G401.6 (cell line): ENCODE results near the gene DHRS3.

Experiments used
- FAIRE-seq: peaks from 2 replicates; lab custom pipeline; 2012; peaks lifted over from hg19 to GRCh38; lab: Jason Lieb, UNC

DHRS3 gene

GRCh38 chr1:12597792-12598191, 20.2 kb downstream of the DHRS3 start:
- no peak for FAIRE-seq

GRCh38 chr1:12596007-12596821, 21.8 kb downstream of the DHRS3 start:
- FAIRE-seq = no peak

DNA sequence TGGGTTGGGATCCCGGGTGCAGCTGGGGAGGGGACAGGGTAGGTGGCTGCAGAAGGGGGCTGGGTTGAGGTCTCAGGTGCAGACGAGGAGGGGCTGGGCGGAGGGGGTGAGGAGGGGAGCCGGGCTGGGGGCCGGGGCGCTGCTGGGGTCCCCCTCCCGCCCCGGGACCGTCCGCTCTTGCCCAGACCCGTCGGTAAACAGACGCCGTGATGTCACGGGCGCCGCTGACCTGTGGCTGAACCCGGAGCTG, 22.3 kb downstream of the DHRS3 start:
- no peak for FAIRE-seq

DNA sequence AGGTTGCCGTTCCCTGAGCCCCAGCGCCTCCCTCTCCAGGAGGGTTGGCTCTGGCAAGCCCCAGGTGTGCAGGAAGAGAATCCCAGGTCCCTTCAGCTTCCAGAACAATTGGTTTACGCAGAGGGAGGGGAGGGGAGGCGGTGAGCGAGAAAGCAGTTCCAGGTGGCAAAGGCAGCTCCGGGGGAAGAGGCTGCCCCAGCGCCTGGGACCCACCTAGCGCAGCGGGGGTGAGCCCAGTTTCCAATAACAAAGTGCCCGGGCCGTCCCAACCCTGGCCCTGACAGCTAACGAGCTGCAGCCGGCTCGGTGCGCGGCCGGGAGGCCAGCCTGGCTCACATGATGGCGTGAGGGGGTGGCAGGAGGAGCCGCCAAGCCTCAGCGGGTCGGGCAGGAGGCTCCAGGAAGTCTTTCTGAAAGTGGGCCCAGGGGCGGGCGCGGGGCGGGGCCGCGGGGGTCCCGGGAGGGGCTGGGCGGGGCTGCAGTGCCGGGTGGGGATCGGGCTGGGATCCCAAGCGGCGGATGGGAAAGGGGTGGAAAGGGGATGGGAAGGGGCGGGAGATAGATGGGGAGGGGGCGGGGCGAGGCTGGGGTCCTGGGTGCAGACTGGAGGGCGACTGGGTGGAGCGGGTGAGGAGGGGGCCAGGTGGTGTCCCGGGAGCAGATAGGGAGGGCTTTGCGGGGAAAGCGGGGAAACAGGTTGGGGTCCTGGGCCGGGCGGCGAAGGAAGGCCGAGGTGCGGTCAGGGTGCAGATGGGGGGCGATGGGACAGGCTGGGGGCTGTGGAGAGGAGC, 22.8 kb downstream of the DHRS3 start:
- FAIRE-seq = no peak

- FAIRE-seq = no peak
Measured at GRCh38 chr1:12594490-12594889, 23.5 kb downstream of the DHRS3 start.

DNA sequence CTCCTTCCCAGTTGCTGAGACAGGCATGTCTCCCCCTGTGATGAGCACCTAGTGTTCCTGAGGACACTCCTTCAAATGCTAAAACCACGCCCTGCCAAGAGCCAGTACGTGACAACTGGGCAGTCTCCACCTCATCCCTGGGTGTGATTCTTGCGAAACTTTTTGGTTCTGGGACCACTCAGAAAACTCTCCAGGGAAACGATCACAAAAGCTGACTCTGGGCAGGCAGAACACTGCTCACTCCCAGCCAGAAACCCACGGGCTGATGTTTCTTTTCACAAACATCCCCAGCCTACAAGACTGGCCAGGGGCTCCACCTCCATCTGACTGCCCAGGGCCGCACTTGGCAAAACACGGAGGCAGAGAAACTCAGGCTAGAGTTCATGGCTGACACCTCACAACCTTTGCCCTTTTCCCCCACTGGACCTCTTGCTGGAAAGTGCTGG, 24.4 kb downstream of the DHRS3 start:
- FAIRE-seq = no peak

GRCh38 chr1:12592496-12592895, 25.5 kb downstream of the DHRS3 start:
- no peak for FAIRE-seq

DNA sequence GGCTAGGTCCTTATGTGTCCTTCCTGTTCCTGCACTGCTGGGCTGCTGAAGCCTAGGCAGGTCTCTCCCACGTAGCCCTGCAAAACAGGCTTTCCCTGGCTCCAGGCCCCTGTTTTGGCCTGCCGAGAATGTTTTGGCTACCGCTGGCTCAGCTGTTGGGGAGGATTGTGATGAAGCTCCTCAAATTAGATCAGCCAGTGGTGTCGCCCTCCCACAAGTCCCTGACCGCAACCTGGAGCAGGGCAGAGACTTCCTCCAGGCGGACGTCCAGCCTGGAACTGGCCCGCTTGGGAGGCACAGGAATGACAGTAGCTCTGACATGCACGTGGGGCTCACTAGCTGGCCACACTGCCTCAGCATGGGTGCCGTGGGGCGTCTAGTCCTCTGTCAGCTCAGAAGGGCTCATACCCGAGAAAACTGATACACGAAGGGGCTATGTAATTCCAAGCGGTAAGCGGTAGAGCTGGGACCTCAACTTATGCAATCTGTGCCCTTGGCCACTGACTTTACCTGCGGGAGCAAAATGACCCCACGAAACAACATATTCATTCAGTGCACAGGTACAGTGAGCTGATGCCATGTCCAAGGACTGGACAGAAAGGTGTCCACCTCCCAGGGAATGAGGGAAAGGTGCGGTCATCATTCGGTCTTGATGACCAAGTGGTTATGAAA, 26.6 kb downstream of the DHRS3 start:
- no peak for FAIRE-seq

- no peak for FAIRE-seq
Measured at GRCh38 chr1:12588695-12589094, 29.3 kb downstream of the DHRS3 start.

- FAIRE-seq = no peak
Measured at GRCh38 chr1:12587981-12588640, 29.9 kb downstream of the DHRS3 start.

DNA sequence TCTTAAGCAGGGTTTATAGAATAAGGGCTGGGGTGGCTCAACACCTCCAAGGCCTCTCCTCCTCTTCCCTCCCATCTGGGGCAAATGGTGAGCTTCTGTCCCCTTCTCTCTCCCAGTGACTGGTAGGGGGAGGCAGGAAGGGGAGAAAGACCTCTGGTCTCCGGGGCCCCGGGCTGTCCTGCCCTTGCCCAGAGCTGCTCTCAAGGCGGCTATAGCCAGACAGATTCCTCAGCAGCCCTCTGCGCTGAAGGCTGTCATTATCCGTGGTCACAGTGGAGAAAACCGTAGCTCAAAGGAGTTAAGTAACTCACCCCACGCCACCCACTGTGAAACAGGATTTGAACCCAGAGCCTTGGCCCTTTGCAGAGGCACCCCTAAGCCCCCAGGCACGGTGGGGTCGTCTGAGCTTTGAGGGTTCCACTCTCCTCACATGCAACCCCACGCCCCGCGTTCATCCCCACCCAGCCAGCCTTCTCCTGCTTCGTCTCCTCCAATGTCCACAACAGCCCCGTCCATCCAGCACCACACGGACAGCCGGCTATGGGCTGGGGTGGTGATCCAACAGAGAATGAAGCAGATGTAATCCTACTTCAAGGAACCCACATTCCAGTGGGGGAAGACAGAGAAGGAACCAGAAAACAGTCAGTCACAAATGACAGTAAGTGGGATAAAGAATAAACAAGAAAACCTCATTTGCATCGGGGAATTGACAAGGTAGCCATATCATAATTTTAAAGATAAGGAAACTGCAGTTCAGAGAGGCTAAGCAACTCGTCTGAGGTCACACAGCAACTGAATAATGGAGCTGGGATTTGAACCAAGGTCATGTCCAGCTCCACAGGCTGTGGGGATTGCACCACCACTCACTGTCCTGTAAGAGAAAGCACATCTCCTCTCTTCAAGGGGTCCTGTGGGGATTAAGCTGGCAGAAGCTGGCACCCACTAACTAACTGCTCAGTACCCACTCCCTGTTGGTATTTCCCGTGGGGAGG, 31.8 kb downstream of the DHRS3 start:
- FAIRE-seq = no peak

DNA sequence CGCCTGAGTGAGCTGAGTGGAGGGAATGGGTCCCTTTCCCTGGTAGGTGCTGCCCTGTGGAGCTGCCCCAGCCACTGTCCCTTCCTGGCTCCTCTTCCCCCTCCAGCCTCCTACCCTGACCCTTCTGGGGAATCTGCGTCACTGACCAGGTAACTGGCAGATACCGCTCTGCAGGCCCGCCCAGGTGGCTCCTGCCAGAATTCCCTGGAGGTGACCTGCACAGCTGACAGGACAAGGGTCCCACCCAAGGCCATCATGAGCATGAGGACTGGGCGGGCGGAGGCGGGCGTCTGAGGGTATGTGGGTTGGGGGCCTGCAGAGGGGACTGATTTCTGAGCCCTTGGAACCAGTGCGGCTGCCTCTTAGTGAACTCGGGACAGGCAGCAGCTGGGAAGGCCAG, 32.5 kb downstream of the DHRS3 start:
- no peak for FAIRE-seq

- no peak for FAIRE-seq
Measured at GRCh38 chr1:12584900-12585525, 33.0 kb downstream of the DHRS3 start.

- no peak for FAIRE-seq
Measured at GRCh38 chr1:12583484-12583883, 34.5 kb downstream of the DHRS3 start.

DNA sequence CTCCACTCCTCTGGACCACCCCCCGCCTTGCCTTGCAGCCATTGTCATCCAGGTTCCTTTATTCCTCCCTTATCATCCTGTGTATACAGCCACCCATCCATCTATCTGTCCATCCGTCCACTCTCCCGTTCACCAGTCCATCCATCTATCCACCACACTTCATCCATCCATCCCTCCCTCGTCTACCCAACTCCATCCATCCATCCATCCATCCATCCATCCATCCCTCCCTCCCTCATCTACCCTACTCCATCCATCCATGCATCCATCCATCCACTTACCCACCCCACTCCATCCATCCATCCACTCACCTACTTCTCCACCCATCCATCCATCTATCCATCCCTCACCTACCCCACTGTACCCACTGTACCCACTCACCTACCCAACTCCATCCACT, 35.4 kb downstream of the DHRS3 start:
- FAIRE-seq = no peak

GRCh38 chr1:12581179-12581578, 36.8 kb downstream of the DHRS3 start:
- FAIRE-seq = no peak

- no peak for FAIRE-seq
Measured at GRCh38 chr1:12580054-12580887, 37.7 kb downstream of the DHRS3 start.

- no peak for FAIRE-seq
Measured at GRCh38 chr1:12578860-12579422, 39.1 kb downstream of the DHRS3 start.

- FAIRE-seq = no peak
Measured at GRCh38 chr1:12577020-12577419, 41.0 kb downstream of the DHRS3 start.

GRCh38 chr1:12574757-12575139, 43.3 kb downstream of the DHRS3 start:
- FAIRE-seq = no peak
